ENCODE results near the gene TNFRSF8. TPM values are rescaled to one million over a fixed set of nuclear protein-coding genes. Genes with fewer than 3 reads are reported as not detected.

The TNFRSF8 gene
- total and polyA plus RNA-seq, 8 donors, result 0.11 to 2.8 (median 0.21) TPM

DNA sequence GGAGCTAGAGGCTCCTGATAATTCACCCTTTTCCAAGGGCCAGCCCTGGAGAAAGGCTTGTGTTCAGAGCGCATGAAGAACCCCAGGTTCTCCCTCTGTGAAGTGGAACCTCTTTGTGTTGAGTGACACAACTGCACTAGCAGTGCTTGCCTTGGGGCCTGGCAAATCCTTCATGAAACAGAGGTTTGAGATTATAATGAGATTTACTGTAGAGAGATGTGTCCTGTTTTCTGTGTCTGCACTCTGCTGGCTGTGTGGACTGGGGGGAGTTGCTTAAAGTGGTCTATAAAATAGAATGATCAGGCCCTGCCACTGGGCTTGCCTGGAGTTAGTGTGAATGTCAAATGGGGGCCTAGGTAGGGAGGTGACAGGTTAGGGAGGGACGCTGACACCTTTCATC is 92.2 kb downstream of the TNFRSF8 start:
- DNase-seq (no peak), ATAC-seq (no peak)
- H3K27me3 ChIP-seq, result no peaks in the 10 kb centered on the region
- no peak overlapping the region for H3K4me3 ChIP-seq
- no peaks in the 10 kb centered on the region for H3K9me3 ChIP-seq
- H3K36me3 ChIP-seq, result no peaks in the 10 kb centered on the region
- peak overlapping the region in 1 of 2 donors; percentile 11 for H3K27ac ChIP-seq
- intact Hi-C loops (cut with DNase I), result no loop called here
- H3K4me1 ChIP-seq, result peaks cover 6 to 97% of the 10 kb centered on the region in 2 donors
- TF ChIP-seq, protein P1, sequence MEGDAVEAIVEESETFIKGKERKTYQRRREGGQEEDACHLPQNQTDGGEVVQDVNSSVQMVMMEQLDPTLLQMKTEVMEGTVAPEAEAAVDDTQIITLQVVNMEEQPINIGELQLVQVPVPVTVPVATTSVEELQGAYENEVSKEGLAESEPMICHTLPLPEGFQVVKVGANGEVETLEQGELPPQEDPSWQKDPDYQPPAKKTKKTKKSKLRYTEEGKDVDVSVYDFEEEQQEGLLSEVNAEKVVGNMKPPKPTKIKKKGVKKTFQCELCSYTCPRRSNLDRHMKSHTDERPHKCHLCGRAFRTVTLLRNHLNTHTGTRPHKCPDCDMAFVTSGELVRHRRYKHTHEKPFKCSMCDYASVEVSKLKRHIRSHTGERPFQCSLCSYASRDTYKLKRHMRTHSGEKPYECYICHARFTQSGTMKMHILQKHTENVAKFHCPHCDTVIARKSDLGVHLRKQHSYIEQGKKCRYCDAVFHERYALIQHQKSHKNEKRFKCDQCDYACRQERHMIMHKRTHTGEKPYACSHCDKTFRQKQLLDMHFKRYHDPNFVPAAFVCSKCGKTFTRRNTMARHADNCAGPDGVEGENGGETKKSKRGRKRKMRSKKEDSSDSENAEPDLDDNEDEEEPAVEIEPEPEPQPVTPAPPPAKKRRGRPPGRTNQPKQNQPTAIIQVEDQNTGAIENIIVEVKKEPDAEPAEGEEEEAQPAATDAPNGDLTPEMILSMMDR (IDR thresholded peaks at IDR 0.05), result no peak

GRCh38 chr1:12157366-12158231 is 94.5 kb downstream of the TNFRSF8 start:
- Histone ChIP-seq H3K27ac (peak overlapping the region in 1 of 2 donors; percentile 83), H3K4me1 (peaks cover 19 to 97% of the 10 kb centered on the region in 2 donors), H3K27me3 (no peaks in the 10 kb centered on the region), H3K9me3 (no peaks in the 10 kb centered on the region), H3K36me3 (no peaks in the 10 kb centered on the region), H3K4me3 (no peak overlapping the region)
- no peak for DNase-seq
- intact Hi-C loops (cut with DNase I), result no loop called here
- no peak for ATAC-seq
- TF ChIP-seq, protein P1 (IDR thresholded peaks at IDR 0.05), result no peak

- intact Hi-C loops (cut with DNase I), result no loop called here
- H3K27ac ChIP-seq, result peak overlapping the region in 1 of 2 donors; percentile 83
These were observed 95.4 kb downstream of the TNFRSF8 start for GRCh38 chr1:12158357-12159092.

DNA sequence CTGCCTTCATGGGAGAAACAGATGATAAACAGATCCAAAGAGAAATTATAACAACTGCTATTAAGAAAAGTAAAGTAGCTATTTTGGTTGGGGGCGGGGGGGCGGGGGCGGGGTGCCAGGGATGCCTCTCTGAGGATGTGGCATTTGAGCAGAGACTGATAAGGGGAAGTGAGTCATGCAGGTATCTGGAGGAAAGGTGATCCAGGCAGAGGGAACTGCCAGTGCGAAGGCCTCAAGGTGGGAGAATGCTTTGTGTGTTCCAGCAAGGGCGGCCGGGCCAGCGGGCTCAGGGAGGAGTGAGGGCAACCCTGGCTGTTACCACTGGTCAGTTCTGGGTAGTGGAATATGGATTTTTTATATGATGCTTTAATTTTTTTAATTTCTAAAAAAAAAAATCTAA is 96.7 kb downstream of the TNFRSF8 start:
- Histone ChIP-seq H3K27me3 (no peaks in the 10 kb centered on the region), H3K4me1 (peaks cover 13 to 98% of the 10 kb centered on the region in 2 donors), H3K36me3 (no peaks in the 10 kb centered on the region), H3K27ac (peak overlapping the region in 1 of 2 donors; percentile 91), H3K9me3 (no peaks in the 10 kb centered on the region), H3K4me3 (no peak overlapping the region)
- intact Hi-C loops (cut with DNase I), result no loop called here
- TF ChIP-seq, protein P1 (IDR thresholded peaks at IDR 0.05), result no peak
- DNase-seq, result peak in 1 of 4 donors; percentile 66
- no peak for ATAC-seq

More at GRCh38 chr1:12158357-12159092, 95.4 kb downstream of the TNFRSF8 start:
- TF ChIP-seq, protein P1 (IDR thresholded peaks at IDR 0.05), result no peak
- Histone ChIP-seq H3K4me1 (peaks cover 13 to 97% of the 10 kb centered on the region in 2 donors), H3K4me3 (no peak overlapping the region), H3K36me3 (no peaks in the 10 kb centered on the region), H3K9me3 (no peaks in the 10 kb centered on the region), H3K27me3 (no peaks in the 10 kb centered on the region)
- DNase-seq (peak in 1 of 4 donors; percentile 44), ATAC-seq (no peak)

DNA sequence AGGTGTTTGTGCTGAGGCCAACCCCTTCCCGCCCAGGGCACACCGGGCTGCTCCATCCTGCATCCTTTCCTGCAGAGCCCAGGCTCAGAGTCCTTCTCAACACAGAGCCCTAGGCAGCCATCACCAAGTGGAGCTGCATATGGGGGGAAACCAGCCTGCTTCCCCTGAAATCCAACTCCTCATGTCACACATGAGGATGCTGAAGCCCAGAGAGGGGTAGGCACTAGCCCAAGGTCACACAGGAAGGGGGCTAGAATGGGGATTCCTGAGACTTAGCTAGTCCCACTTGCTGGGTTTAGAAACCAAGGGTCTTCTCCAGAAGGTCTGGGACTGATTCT is 98.2 kb downstream of the TNFRSF8 start:
- Histone ChIP-seq H3K27ac (peak overlapping the region; percentile 68 to 91), H3K27me3 (no peaks in the 10 kb centered on the region), H3K9me3 (no peaks in the 10 kb centered on the region), H3K4me1 (peaks cover 13 to 98% of the 10 kb centered on the region in 2 donors), H3K4me3 (no peak overlapping the region), H3K36me3 (no peaks in the 10 kb centered on the region)
- ATAC-seq (no peak), DNase-seq (no peak)
- TF ChIP-seq, protein P1 (IDR thresholded peaks at IDR 0.05), result no peak
- intact Hi-C loops (cut with DNase I), result no loop called here
